WERI-Rb-1 (cell line): Measurements from ENCODE around the gene SORBS1.

Experiments
- DNase-seq: peaks from one replicate; pipeline ENCODE4 v3.0.0-alpha.2; 2020
- H3K27ac ChIP-seq: fragments of 250-450 bp; sonication (Bioruptor Pico); 2 replicates; pipeline ENCODE4 v1.5.1; 2020; ENCODE audit warnings: mild to moderate bottlenecking, moderate library complexity
- H3K27me3 ChIP-seq: fragments of 250-450 bp; sonication (Bioruptor Pico); 2 replicates; pipeline ENCODE4 v1.5.1; 2021; ENCODE audit warnings: mild to moderate bottlenecking, low read depth, moderate library complexity; ENCODE audit not compliant: insufficient read depth, severe bottlenecking
- H3K36me3 ChIP-seq: fragments of 250-450 bp; sonication (Bioruptor Pico); 2 replicates; pipeline ENCODE4 v1.5.1; 2020; ENCODE audit warnings: mild to moderate bottlenecking, moderate library complexity
- H3K4me3 ChIP-seq: 2 replicates; pipeline ENCODE4 v1.5.1; 2011; ENCODE audit warnings: low read depth, mild to moderate bottlenecking, control low read depth, low read length
- H3K9me3 ChIP-seq: fragments of 250-450 bp; sonication (Bioruptor Pico); 2 replicates; pipeline ENCODE4 v1.5.1; 2021; ENCODE audit warnings: mild to moderate bottlenecking, moderate library complexity; ENCODE audit not compliant: severe bottlenecking
- TF ChIP-seq, protein P1 (sequence below): IDR thresholded peaks from 2 replicates; pipeline ENCODE4 v1.5.1; 2011; ENCODE audit warnings: low read depth, mild to moderate bottlenecking, control low read depth, inconsistent platforms, low read length

The SORBS1 gene

DNA sequence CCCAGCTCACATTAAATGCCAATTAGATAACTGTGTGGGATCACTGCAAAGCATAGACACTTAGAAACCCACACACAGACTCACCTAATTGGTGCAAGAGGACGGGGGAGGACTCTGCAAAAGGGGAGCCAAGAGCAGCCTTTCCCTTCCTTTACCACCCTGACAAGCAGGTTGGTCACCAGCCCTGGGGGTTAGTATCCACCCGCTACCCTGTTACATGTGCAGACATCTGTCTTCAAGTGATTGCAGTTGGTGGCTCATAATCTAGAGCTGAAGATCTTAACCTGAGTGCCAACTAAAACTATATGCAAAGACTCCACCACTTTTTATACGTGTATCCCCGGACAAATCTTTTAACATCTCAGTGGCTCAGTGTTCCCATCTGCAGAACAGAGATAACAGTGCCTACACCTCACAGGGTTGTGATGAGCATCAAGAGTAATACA, 56.9 kb downstream of the SORBS1 start:
- TF ChIP-seq, protein P1, sequence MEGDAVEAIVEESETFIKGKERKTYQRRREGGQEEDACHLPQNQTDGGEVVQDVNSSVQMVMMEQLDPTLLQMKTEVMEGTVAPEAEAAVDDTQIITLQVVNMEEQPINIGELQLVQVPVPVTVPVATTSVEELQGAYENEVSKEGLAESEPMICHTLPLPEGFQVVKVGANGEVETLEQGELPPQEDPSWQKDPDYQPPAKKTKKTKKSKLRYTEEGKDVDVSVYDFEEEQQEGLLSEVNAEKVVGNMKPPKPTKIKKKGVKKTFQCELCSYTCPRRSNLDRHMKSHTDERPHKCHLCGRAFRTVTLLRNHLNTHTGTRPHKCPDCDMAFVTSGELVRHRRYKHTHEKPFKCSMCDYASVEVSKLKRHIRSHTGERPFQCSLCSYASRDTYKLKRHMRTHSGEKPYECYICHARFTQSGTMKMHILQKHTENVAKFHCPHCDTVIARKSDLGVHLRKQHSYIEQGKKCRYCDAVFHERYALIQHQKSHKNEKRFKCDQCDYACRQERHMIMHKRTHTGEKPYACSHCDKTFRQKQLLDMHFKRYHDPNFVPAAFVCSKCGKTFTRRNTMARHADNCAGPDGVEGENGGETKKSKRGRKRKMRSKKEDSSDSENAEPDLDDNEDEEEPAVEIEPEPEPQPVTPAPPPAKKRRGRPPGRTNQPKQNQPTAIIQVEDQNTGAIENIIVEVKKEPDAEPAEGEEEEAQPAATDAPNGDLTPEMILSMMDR: no peak
- DNase-seq: no peak
- Histone ChIP-seq H3K27me3 (no peaks in the 10 kb centered on the region), H3K27ac (no peak overlapping the region), H3K9me3 (no peaks in the 10 kb centered on the region), H3K36me3 (no peaks in the 10 kb centered on the region), H3K4me3 (no peak overlapping the region)

DNA sequence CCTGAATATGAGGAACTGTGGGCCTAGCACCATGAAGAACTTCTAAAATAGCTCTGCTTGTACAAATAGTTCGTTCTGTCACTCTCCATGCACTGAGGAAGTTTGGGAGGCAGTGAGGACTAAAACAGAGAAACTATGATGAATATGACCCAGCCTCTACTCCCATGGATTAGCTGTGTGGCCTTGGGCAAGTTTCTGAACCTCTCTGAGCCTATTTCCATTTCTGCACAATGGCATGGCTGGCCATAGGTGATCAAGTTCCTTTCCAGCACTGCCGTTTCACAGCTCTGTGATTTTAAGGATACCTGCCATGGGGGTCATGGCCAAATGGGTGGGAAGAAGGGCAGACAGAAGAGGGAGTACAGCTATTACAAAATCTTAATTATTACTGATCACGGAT, 57.6 kb downstream of the SORBS1 start:
- no peaks in the 10 kb centered on the region for H3K36me3 ChIP-seq
- no peaks in the 10 kb centered on the region for H3K9me3 ChIP-seq
- DNase-seq: no peak
- TF ChIP-seq, protein P1: no peak
- no peak overlapping the region for H3K4me3 ChIP-seq
- no peak overlapping the region for H3K27ac ChIP-seq
- H3K27me3 ChIP-seq: no peaks in the 10 kb centered on the region

DNA sequence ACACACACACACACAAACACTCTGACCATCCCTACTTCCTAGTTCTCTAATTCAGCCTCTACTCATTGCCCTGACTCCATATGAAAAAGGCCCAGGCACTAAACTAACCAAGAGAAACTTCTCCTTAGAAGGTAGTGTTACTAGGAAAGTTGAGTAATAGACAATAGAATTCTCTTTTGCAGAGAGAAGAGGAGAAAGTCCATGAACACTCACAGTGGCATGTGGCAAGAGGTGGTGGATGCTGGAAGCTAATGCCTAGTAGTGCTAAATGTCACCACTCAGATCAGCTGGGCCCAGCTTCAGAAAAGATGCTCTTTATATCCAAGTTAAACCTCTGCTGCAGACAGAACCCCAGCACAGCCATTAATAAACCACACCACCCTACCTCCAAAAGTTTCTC, 58.2 kb downstream of the SORBS1 start:
- H3K4me3 ChIP-seq: no peak overlapping the region
- TF ChIP-seq, protein P1: no peak
- no peaks in the 10 kb centered on the region for H3K36me3 ChIP-seq
- H3K27me3 ChIP-seq: no peaks in the 10 kb centered on the region
- DNase-seq: no peak
- no peaks in the 10 kb centered on the region for H3K9me3 ChIP-seq
- no peak overlapping the region for H3K27ac ChIP-seq

DNA sequence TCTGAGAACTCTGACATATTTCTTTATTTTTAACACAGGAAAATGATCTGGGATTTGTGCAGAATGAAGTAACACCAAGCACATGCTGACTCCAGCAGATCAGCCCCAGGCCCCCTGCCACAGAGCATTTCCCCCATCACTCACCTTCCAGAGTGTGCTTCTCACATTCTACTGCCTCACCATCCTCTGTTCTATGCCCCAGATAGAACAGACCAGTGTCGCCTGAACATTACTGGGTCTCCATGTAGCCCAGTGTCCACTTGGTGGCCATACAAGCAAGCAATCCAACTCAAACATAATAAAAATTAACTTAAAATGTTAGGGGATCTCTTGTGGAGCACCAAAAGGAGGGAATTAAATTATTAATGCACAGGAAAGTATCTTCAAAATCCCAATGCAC, 58.8 kb downstream of the SORBS1 start:
- no peak for DNase-seq
- Histone ChIP-seq H3K36me3 (no peaks in the 10 kb centered on the region), H3K27ac (no peak overlapping the region), H3K27me3 (no peaks in the 10 kb centered on the region), H3K9me3 (no peaks in the 10 kb centered on the region), H3K4me3 (no peak overlapping the region)
- TF ChIP-seq, protein P1: no peak

DNA sequence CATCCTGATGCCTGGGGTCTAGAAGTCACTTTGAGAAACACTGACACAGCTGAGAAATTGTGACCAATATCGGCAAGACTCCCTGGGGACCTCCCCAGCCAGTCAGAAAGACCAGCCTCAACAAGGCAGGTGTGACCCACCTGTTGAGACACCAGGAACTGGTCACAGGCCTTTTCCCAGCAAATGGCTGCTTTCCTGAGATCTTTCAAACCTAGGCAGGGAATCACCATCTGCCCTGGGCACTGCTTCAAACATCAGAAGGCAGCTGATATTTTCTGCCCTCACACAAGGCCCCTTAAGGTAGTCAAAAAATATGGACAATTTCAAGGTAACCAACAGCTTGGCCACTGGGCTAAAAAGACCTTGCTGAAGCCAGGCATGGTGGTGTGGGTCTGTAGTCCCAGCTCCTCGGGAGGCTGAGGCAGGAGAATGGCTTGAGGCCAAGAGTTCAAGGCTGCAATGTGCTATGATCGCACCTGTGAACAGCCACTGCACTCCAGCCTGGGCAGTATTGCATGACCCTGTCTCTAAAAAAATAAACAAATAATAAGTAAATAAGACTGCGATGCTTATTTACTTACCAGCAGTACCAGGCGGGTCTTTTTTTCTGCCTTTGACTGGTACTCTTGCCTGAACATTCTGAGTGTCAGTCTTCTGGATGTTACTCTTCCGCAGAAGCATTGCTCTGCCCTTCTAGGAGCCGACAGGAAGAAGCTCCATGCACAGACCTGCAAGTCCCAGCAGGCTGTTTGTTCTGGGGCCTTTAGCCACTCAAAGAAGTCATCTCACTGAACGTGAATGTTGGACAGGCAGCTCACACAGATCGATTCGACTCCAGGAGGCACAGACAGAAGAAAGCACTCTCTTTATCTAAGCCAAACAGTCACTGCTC, 59.7 kb downstream of the SORBS1 start:
- H3K9me3 ChIP-seq: no peaks in the 10 kb centered on the region
- no peaks in the 10 kb centered on the region for H3K27me3 ChIP-seq
- DNase-seq: no peak
- TF ChIP-seq, protein P1: no peak
- H3K36me3 ChIP-seq: no peaks in the 10 kb centered on the region
- no peak overlapping the region for H3K4me3 ChIP-seq
- H3K27ac ChIP-seq: no peak overlapping the region

DNA sequence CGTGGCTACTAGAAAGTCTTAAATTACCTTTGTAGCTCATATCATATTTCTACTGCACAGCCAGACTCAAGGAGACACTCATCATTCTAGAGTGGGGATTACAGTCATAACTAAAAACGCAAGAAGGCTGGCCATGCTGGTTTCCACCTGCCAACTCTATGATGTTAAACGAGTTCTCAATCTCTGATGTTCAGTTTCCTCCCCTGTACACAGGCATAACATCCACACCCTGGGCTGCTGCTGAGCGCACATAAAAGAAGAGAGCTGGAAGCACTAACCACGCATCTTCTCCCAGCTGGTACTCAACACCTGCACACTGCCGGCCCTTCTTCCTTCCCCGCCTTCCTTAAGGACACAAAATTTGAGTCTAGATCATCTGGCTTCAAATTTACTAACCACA, 60.5 kb downstream of the SORBS1 start:
- Histone ChIP-seq H3K4me3 (no peak overlapping the region), H3K36me3 (no peaks in the 10 kb centered on the region), H3K27me3 (no peaks in the 10 kb centered on the region), H3K27ac (no peak overlapping the region), H3K9me3 (no peaks in the 10 kb centered on the region)
- no peak for DNase-seq
- TF ChIP-seq, protein P1: no peak
